BE2C (cell line): ENCODE measurements around the gene CAPN3.

Experiments
- DNase-seq: peaks from one replicate; pipeline ENCODE4 v3.0.0-alpha.2; 2020
- H3K27me3 ChIP-seq: fragments of 250-450 bp; sonication (Bioruptor Pico); 2 replicates; pipeline ENCODE4 v1.5.1; 2020; ENCODE audit warnings: mild to moderate bottlenecking
- H3K36me3 ChIP-seq: fragments of 250-450 bp; sonication (Bioruptor Pico); 2 replicates; pipeline ENCODE4 v1.5.1; 2020; ENCODE audit warnings: mild to moderate bottlenecking
- H3K4me1 ChIP-seq: fragments of 250-450 bp; sonication (Bioruptor Pico); 2 replicates; pipeline ENCODE4 v1.5.1; 2020
- H3K4me3 ChIP-seq: 2 replicates; pipeline ENCODE4 v1.5.1; 2011; ENCODE audit warnings: low read depth, low read length
- H3K9me3 ChIP-seq: fragments of 250-450 bp; sonication (Bioruptor Pico); 2 replicates; pipeline ENCODE4 v1.5.1; 2020
- CTCF ChIP-seq: IDR thresholded peaks from 2 replicates; pipeline ENCODE4 v1.5.1; 2012; ENCODE audit warnings: mild to moderate bottlenecking, low read depth, low read length

The CAPN3 gene

GRCh38 chr15:42365921-42366550, 6.7 kb downstream of the CAPN3 start:
- H3K4me1 ChIP-seq: no peaks in the 10 kb centered on the region
- H3K4me3 ChIP-seq: no peak overlapping the region
- no peak for TF ChIP-seq CTCF
- H3K9me3 ChIP-seq: no peaks in the 10 kb centered on the region
- H3K36me3 ChIP-seq: no peaks in the 10 kb centered on the region
- H3K27me3 ChIP-seq: peaks cover 4% of the 10 kb centered on the region; the same call in 1 of the 2 replicates
- no peak for DNase-seq

- DNase-seq: no peak
- TF ChIP-seq CTCF: no peak
- no peaks in the 10 kb centered on the region for H3K4me1 ChIP-seq
- H3K36me3 ChIP-seq: no peaks in the 10 kb centered on the region
- no peaks in the 10 kb centered on the region for H3K9me3 ChIP-seq
- no peak overlapping the region for H3K4me3 ChIP-seq
- peaks cover 4% of the 10 kb centered on the region; the same call in 1 of the 2 replicates for H3K27me3 ChIP-seq
Measured at GRCh38 chr15:42367041-42367440, 7.7 kb downstream of the CAPN3 start.

DNA sequence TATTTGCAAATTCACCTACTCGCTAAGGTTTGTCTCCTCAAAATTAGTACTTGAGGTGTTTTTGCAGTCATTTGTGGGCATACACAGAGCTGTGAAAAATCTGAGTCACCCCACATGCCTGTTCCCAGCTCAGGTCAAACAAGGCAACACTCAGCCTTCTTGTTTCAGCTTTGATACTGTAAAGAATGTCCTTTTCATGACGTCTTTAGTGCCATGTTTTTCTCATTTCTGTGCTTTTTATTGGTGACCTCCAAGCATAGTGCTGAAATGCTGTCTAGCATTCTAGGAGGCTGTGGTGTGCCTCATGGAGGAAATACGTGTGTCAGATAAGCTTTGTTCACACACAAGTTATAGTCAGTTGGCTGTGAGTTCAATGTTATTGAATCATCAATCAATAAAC, 8.8 kb downstream of the CAPN3 start:
- TF ChIP-seq CTCF: no peak
- H3K4me1 ChIP-seq: no peaks in the 10 kb centered on the region
- H3K9me3 ChIP-seq: no peaks in the 10 kb centered on the region
- H3K36me3 ChIP-seq: no peaks in the 10 kb centered on the region
- H3K4me3 ChIP-seq: no peak overlapping the region
- peaks cover 4% of the 10 kb centered on the region; the same call in 1 of the 2 replicates for H3K27me3 ChIP-seq
- no peak for DNase-seq

- no peak overlapping the region for H3K4me3 ChIP-seq
- no peaks in the 10 kb centered on the region for H3K36me3 ChIP-seq
- DNase-seq: no peak
- peak; percentile 28; the same call in 1 of the 2 replicates for TF ChIP-seq CTCF
- no peaks in the 10 kb centered on the region for H3K4me1 ChIP-seq
- H3K9me3 ChIP-seq: no peaks in the 10 kb centered on the region
- H3K27me3 ChIP-seq: peaks cover 4% of the 10 kb centered on the region; the same call in 1 of the 2 replicates
Measured at GRCh38 chr15:42371096-42371495, 11.8 kb downstream of the CAPN3 start.

GRCh38 chr15:42373274-42373673, 14.0 kb downstream of the CAPN3 start:
- H3K4me1 ChIP-seq: no peaks in the 10 kb centered on the region
- no peak for DNase-seq
- H3K4me3 ChIP-seq: no peak overlapping the region
- no peaks in the 10 kb centered on the region for H3K27me3 ChIP-seq
- no peaks in the 10 kb centered on the region for H3K9me3 ChIP-seq
- H3K36me3 ChIP-seq: no peaks in the 10 kb centered on the region
- TF ChIP-seq CTCF: no peak

- no peaks in the 10 kb centered on the region for H3K27me3 ChIP-seq
- DNase-seq: no peak
- no peaks in the 10 kb centered on the region for H3K36me3 ChIP-seq
- H3K4me1 ChIP-seq: no peaks in the 10 kb centered on the region
- no peak overlapping the region for H3K4me3 ChIP-seq
- TF ChIP-seq CTCF: no peak
- H3K9me3 ChIP-seq: no peaks in the 10 kb centered on the region
Measured at GRCh38 chr15:42373936-42374335, 14.6 kb downstream of the CAPN3 start.
